ENCODE measurements around the gene PEX14.

PEX14 gene

DNA sequence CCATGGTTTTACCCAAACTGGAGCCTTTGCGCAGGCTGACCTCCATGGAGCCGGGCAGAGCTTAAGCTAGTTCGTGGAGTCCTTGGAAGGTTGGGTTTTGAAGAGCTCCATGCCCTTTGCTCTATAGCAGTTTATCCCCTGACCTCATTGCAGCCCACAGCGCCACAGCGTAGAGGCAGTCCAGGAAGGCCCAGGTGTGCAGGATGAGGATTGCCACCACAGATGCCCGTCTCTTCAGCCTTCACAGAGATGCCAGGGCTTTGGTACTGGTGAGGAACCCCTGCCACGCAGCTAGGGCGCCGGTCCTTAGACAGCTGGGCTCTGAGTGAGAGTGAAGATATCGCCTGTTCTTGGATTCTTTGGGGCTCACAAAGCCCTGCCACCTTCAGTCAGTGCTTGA is 138.6 kb downstream of the PEX14 start:
- Histone ChIP-seq H3K36me3 (no peaks in the 10 kb centered on the region), H3K4me3 (ENCODE audit: low read depth, low read length) (no peak overlapping the region), H3K27me3 (no peaks in the 10 kb centered on the region), H3K9me3 (no peaks in the 10 kb centered on the region), H3K4me1 (peaks cover 8% of the 10 kb centered on the region)
- no peak for DNase-seq
- TF ChIP-seq, protein P1, sequence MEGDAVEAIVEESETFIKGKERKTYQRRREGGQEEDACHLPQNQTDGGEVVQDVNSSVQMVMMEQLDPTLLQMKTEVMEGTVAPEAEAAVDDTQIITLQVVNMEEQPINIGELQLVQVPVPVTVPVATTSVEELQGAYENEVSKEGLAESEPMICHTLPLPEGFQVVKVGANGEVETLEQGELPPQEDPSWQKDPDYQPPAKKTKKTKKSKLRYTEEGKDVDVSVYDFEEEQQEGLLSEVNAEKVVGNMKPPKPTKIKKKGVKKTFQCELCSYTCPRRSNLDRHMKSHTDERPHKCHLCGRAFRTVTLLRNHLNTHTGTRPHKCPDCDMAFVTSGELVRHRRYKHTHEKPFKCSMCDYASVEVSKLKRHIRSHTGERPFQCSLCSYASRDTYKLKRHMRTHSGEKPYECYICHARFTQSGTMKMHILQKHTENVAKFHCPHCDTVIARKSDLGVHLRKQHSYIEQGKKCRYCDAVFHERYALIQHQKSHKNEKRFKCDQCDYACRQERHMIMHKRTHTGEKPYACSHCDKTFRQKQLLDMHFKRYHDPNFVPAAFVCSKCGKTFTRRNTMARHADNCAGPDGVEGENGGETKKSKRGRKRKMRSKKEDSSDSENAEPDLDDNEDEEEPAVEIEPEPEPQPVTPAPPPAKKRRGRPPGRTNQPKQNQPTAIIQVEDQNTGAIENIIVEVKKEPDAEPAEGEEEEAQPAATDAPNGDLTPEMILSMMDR (IDR thresholded peaks at IDR 0.05; ENCODE audit: low read depth, low read length), result no peak

DNA sequence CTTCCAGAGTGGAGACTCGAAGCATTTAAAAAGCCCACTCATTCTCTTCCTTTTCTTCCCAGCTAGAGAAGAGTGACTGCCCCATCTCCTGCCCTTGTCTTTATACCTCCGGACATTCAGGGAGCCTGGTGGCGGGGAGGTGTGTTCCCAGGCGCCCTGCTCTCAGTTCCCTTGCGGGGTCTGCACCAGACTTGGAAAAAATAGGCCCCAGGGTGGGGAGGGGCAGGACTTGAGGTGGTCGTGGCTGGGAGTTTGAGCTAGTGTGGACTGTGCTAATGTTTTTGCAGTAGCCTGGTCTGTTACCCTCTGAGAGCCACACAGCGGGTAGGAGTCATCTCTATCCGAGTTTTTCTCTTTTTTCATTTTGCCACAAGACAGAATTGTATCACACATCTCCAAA is 139.1 kb downstream of the PEX14 start:
- no peaks in the 10 kb centered on the region for H3K27me3 ChIP-seq
- H3K4me1 ChIP-seq, result peaks cover 8% of the 10 kb centered on the region
- no peaks in the 10 kb centered on the region for H3K9me3 ChIP-seq
- TF ChIP-seq, protein P1 (IDR thresholded peaks at IDR 0.05; ENCODE audit: low read depth, low read length), result no peak
- H3K36me3 ChIP-seq, result no peaks in the 10 kb centered on the region
- no peak overlapping the region for H3K4me3 ChIP-seq (ENCODE audit: low read depth, low read length)
- DNase-seq, result no peak

DNA sequence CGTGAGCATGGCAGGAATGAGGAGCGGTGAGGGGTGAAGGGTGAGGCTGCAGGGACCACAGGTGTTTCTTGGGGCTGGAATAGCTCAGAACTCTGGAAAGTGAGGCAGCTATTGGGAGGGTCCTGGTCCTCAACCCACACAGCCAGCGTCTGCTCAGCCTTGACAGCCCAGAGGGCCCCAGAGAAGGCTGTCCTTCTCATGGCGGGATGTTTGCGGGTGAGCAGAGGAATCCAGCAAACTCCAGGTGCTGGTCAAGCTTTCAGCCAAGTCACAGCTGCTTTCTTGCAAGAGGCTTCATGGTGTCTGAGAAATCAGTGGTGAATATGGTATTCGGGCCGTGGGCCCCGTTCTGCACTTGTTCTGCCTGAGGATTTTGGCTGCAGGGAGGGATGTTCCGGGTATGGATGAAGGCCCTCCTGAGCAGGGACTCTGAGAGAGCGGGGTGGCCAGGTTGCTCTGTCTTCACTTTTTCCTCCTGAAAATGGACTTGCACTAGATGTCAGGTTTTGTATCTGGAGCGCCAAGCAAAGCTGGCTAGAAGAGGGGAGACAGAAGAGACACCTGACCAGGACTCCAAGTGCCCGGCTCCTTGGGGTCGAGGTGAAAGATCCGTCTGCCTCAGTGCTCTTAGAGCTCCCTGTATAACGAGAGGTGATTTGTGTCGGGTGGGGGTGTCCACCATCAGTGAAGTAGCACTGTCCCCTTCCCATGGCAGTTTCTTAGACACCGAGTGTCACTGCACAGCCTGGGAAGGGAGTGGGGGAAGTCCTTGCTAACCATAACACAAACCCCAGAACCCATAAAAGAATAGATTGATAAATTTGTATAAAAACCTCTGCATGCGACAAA is 139.9 kb downstream of the PEX14 start:
- TF ChIP-seq, protein P1 (IDR thresholded peaks at IDR 0.05; ENCODE audit: low read depth, low read length), result no peak
- Histone ChIP-seq H3K27me3 (no peaks in the 10 kb centered on the region), H3K36me3 (no peaks in the 10 kb centered on the region), H3K4me3 (ENCODE audit: low read depth, low read length) (no peak overlapping the region), H3K4me1 (peaks cover 8% of the 10 kb centered on the region), H3K9me3 (no peaks in the 10 kb centered on the region)
- DNase-seq, result no peak

DNA sequence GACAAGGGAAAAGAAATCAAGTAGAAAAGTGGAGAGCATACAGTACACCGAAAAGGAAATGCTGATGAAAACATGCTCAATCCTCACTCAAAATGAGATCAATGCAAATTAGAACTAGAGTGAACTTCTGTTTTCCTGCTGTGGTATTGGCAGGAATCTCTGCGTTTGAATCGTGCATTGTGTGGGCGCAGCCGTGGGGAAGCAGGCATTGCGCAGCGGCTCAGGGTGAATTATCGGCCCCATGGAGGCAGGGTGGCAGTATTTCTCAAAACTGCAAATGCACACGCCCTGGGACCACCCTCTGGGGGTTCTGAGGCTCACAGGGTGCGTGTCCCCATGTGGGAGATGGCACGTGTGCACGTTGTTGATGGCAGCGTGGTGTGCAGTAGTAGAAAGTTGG is 140.6 kb downstream of the PEX14 start:
- H3K4me1 ChIP-seq, result peaks cover 8% of the 10 kb centered on the region
- H3K36me3 ChIP-seq, result no peaks in the 10 kb centered on the region
- no peak overlapping the region for H3K4me3 ChIP-seq (ENCODE audit: low read depth, low read length)
- TF ChIP-seq, protein P1 (IDR thresholded peaks at IDR 0.05; ENCODE audit: low read depth, low read length), result no peak
- H3K27me3 ChIP-seq, result no peaks in the 10 kb centered on the region
- DNase-seq, result no peak
- H3K9me3 ChIP-seq, result no peaks in the 10 kb centered on the region

DNA sequence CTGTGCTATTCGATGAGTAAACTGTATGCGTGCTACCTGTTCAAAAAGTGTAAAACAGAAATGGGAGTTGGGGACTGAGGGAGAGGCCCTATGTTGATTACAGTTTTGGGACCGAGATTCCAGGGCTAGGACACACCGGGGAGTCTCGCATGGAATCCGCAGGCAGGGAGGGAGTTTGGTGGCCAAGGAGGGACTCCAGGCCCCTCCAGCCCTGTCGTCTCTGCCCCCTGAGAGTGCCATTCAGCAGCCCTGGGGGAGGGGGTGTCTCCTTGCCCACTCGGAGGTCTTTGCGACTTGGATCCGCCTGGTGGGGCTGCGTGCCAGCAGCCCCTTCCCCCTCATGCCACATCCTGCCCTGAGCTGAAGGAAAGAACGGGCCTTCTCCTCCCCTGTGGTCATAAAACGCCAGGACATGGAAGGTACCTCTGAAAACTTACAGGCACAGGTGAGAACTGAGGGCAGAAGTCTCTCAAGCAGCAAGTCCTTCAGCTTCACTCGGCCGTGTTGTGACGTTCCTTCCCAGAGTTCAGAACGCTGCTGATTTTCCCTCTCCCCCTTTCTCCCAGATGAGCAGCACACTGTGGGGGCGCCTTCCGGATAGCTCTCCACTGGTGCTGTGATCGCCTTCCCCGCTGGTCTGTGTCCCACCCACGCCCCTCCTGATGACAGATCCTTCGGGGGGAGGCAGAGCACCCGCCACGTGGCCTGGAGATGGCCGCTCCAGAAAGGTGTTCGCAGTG is 141.4 kb downstream of the PEX14 start:
- Histone ChIP-seq H3K4me3 (ENCODE audit: low read depth, low read length) (no peak overlapping the region), H3K36me3 (no peaks in the 10 kb centered on the region), H3K9me3 (no peaks in the 10 kb centered on the region), H3K4me1 (peaks cover 8% of the 10 kb centered on the region), H3K27me3 (no peaks in the 10 kb centered on the region)
- TF ChIP-seq, protein P1 (IDR thresholded peaks at IDR 0.05; ENCODE audit: low read depth, low read length), result no peak
- no peak for DNase-seq

DNA sequence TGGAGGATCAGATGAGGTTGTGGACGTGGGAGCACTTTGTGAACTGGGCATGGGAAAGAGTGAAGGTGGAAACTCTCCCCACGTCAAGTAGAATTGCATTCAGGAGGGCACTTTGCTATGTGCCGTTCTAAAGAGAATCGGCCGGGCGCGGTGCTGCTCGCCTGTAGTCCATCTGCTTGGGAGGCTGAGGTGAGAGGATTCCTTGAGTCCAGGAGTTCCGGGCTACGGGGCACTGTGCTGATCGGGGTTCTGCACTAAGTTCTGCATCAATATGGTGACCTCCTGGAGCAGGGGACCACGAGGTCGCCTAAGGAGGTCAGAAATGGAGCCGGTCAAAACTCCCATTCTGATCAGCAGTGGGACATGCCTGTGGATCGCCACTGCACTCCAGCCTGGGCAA is 141.9 kb downstream of the PEX14 start:
- no peaks in the 10 kb centered on the region for H3K27me3 ChIP-seq
- H3K4me3 ChIP-seq (ENCODE audit: low read depth, low read length), result no peak overlapping the region
- H3K36me3 ChIP-seq, result no peaks in the 10 kb centered on the region
- TF ChIP-seq, protein P1 (IDR thresholded peaks at IDR 0.05; ENCODE audit: low read depth, low read length), result no peak
- H3K9me3 ChIP-seq, result no peaks in the 10 kb centered on the region
- H3K4me1 ChIP-seq, result peaks cover 8% of the 10 kb centered on the region
- no peak for DNase-seq
